Measurements from ENCODE around the gene KRTAP19-6.

Gene KRTAP19-6

GRCh38 chr21:30541764-30542163, at the start of gene KRTAP19-6:
Gene KRTAP19-6 (minus strand): TSS chr21:30541864. CDS start chr21:30541833, 31 bp downstream.
- Histone ChIP-seq H3K27ac (no peak within 1 kb of the TSS), H3K9ac (no peak within 1 kb of the TSS), H4K20me1 (no peaks in the 10 kb centered on the region), H3K36me3 (no peaks in the 10 kb centered on the region), H3K9me3 (no peaks in the 10 kb centered on the region), H3K4me1 (no peaks in the 10 kb centered on the region), H3K4me2 (no peak within 1 kb of the TSS), H3K4me3 (no peak within 1 kb of the TSS), H3K27me3 (no peaks in the 10 kb centered on the region)
- no peak for TF ChIP-seq Cebpa-rat (IDR thresholded peaks at IDR 0.05)

GRCh38 chr21:30590297-30590696, 48.6 kb upstream of the KRTAP19-6 start, which contains the start of gene KRTAP22-2:
Gene KRTAP22-2 (minus strand): TSS chr21:30590397.
- no peak for TF ChIP-seq Cebpa-rat (IDR thresholded peaks at IDR 0.05)
- no peaks in the 10 kb centered on the region for H3K9me3 ChIP-seq

GRCh38 chr21:30582870-30583269, 41.2 kb upstream of the KRTAP19-6 start:
- Histone ChIP-seq H3K4me1 (no peaks in the 10 kb centered on the region), H3K27ac (no peak overlapping the region), H3K36me3 (no peaks in the 10 kb centered on the region), H3K9me3 (no peaks in the 10 kb centered on the region), H4K20me1 (no peaks in the 10 kb centered on the region), H3K27me3 (no peaks in the 10 kb centered on the region), H3K9ac (no peak overlapping the region), H3K4me3 (no peak overlapping the region), H3K4me2 (no peak overlapping the region)
- no peak for TF ChIP-seq Cebpa-rat (IDR thresholded peaks at IDR 0.05)

More at GRCh38 chr21:30590297-30590696, 48.6 kb upstream of the KRTAP19-6 start, which contains the start of gene KRTAP22-2:
- Histone ChIP-seq H3K27me3 (no peaks in the 10 kb centered on the region), H3K4me1 (no peaks in the 10 kb centered on the region), H3K4me3 (no peak within 1 kb of the TSS), H4K20me1 (no peaks in the 10 kb centered on the region), H3K4me2 (no peak within 1 kb of the TSS), H3K27ac (no peak within 1 kb of the TSS), H3K36me3 (no peaks in the 10 kb centered on the region), H3K9ac (no peak within 1 kb of the TSS)

- Histone ChIP-seq H3K4me3 (no peak overlapping the region), H3K4me2 (no peak overlapping the region), H3K36me3 (no peaks in the 10 kb centered on the region), H3K27me3 (no peaks in the 10 kb centered on the region), H3K9ac (no peak overlapping the region), H3K9me3 (no peaks in the 10 kb centered on the region), H3K4me1 (no peaks in the 10 kb centered on the region), H4K20me1 (no peaks in the 10 kb centered on the region), H3K27ac (no peak overlapping the region)
- TF ChIP-seq Cebpa-rat (IDR thresholded peaks at IDR 0.05): no peak
Measured at GRCh38 chr21:30580132-30580531, 38.5 kb upstream of the KRTAP19-6 start.

GRCh38 chr21:30579346-30579745, 37.7 kb upstream of the KRTAP19-6 start:
- Histone ChIP-seq H3K27me3 (no peaks in the 10 kb centered on the region), H3K4me1 (no peaks in the 10 kb centered on the region), H3K4me3 (no peak overlapping the region), H3K4me2 (no peak overlapping the region), H3K9me3 (no peaks in the 10 kb centered on the region), H3K27ac (no peak overlapping the region), H3K36me3 (no peaks in the 10 kb centered on the region), H4K20me1 (no peaks in the 10 kb centered on the region), H3K9ac (no peak overlapping the region)
- TF ChIP-seq Cebpa-rat (IDR thresholded peaks at IDR 0.05): no peak

- H3K27me3 ChIP-seq: no peaks in the 10 kb centered on the region
- H3K9ac ChIP-seq: no peak overlapping the region
- H3K4me1 ChIP-seq: no peaks in the 10 kb centered on the region
Measured at GRCh38 chr21:30577766-30578165, 36.1 kb upstream of the KRTAP19-6 start.

GRCh38 chr21:30567617-30568016, 26.0 kb upstream of the KRTAP19-6 start:
- Histone ChIP-seq H3K27me3 (no peaks in the 10 kb centered on the region), H3K36me3 (no peaks in the 10 kb centered on the region), H3K4me2 (no peak overlapping the region), H3K27ac (no peak overlapping the region), H3K9ac (no peak overlapping the region), H3K4me3 (no peak overlapping the region), H3K4me1 (no peaks in the 10 kb centered on the region), H3K9me3 (no peaks in the 10 kb centered on the region), H4K20me1 (no peaks in the 10 kb centered on the region)
- TF ChIP-seq Cebpa-rat (IDR thresholded peaks at IDR 0.05): no peak

More at GRCh38 chr21:30577766-30578165, 36.1 kb upstream of the KRTAP19-6 start:
- TF ChIP-seq Cebpa-rat (IDR thresholded peaks at IDR 0.05): no peak
- Histone ChIP-seq H3K36me3 (no peaks in the 10 kb centered on the region), H3K9me3 (no peaks in the 10 kb centered on the region), H3K4me3 (no peak overlapping the region), H3K4me2 (no peak overlapping the region), H4K20me1 (no peaks in the 10 kb centered on the region), H3K27ac (no peak overlapping the region)

GRCh38 chr21:30563630-30564029, 22.0 kb upstream of the KRTAP19-6 start:
- no peaks in the 10 kb centered on the region for H3K9me3 ChIP-seq
- no peak overlapping the region for H3K4me2 ChIP-seq
- no peaks in the 10 kb centered on the region for H3K4me1 ChIP-seq
- H4K20me1 ChIP-seq: no peaks in the 10 kb centered on the region
- no peak overlapping the region for H3K4me3 ChIP-seq
- no peak overlapping the region for H3K9ac ChIP-seq
- H3K27me3 ChIP-seq: no peaks in the 10 kb centered on the region
- H3K36me3 ChIP-seq: no peaks in the 10 kb centered on the region
- TF ChIP-seq Cebpa-rat (IDR thresholded peaks at IDR 0.05): no peak
- no peak overlapping the region for H3K27ac ChIP-seq

- no peak for TF ChIP-seq Cebpa-rat (IDR thresholded peaks at IDR 0.05)
- Histone ChIP-seq H3K36me3 (no peaks in the 10 kb centered on the region), H3K9me3 (no peaks in the 10 kb centered on the region), H3K4me1 (no peaks in the 10 kb centered on the region), H3K4me3 (no peak overlapping the region), H3K27ac (no peak overlapping the region), H3K9ac (no peak overlapping the region), H3K27me3 (no peaks in the 10 kb centered on the region), H4K20me1 (no peaks in the 10 kb centered on the region), H3K4me2 (no peak overlapping the region)
Measured at GRCh38 chr21:30563072-30563471, 21.4 kb upstream of the KRTAP19-6 start.

GRCh38 chr21:30561957-30562356, 20.3 kb upstream of the KRTAP19-6 start:
- H3K36me3 ChIP-seq: no peaks in the 10 kb centered on the region
- H4K20me1 ChIP-seq: no peaks in the 10 kb centered on the region
- H3K4me3 ChIP-seq: no peak overlapping the region
- no peak overlapping the region for H3K4me2 ChIP-seq
- H3K9ac ChIP-seq: no peak overlapping the region
- no peaks in the 10 kb centered on the region for H3K27me3 ChIP-seq
- no peaks in the 10 kb centered on the region for H3K9me3 ChIP-seq
- no peaks in the 10 kb centered on the region for H3K4me1 ChIP-seq
- TF ChIP-seq Cebpa-rat (IDR thresholded peaks at IDR 0.05): no peak
- H3K27ac ChIP-seq: no peak overlapping the region

Measured in BLaER1 (cell line).